Measurements from ENCODE around the gene MPRIP.

Gene MPRIP

GRCh38 chr17:17052462-17053221 is 10.4 kb downstream of the MPRIP start:
- DNase-seq = peak in 1 of 3 donors; percentile 22

- no peak for DNase-seq
Measured at GRCh38 chr17:17053446-17054379, 11.5 kb downstream of the MPRIP start.

GRCh38 chr17:17054636-17055035 is 12.4 kb downstream of the MPRIP start:
- no peak for DNase-seq

- no peak for DNase-seq
Measured at GRCh38 chr17:17055286-17056155, 13.3 kb downstream of the MPRIP start.

GRCh38 chr17:17056156-17056539 is 13.9 kb downstream of the MPRIP start:
- peak; percentile 19 to 29 (median 21) for DNase-seq

- no peak for DNase-seq
Measured at GRCh38 chr17:17057057-17057551, 14.8 kb downstream of the MPRIP start.

GRCh38 chr17:17058304-17058703 is 16.0 kb downstream of the MPRIP start:
- no peak for DNase-seq

GRCh38 chr17:17059301-17059890 is 17.1 kb downstream of the MPRIP start:
- no peak for DNase-seq

GRCh38 chr17:17060001-17060922 is 18.0 kb downstream of the MPRIP start:
- no peak for DNase-seq

- DNase-seq = no peak
Measured at GRCh38 chr17:17060930-17061329, 18.7 kb downstream of the MPRIP start.

GRCh38 chr17:17061516-17061915 is 19.3 kb downstream of the MPRIP start:
- no peak for DNase-seq

GRCh38 chr17:17062356-17062755 is 20.1 kb downstream of the MPRIP start:
- no peak for DNase-seq

GRCh38 chr17:17062866-17063265 is 20.6 kb downstream of the MPRIP start:
- DNase-seq = peak; percentile 31 to 58 (median 40)

GRCh38 chr17:17063546-17064122 is 21.4 kb downstream of the MPRIP start:
- DNase-seq = peak; percentile 74 to 86 (median 74)

- DNase-seq = no peak
Measured at GRCh38 chr17:17064322-17064721, 22.1 kb downstream of the MPRIP start.

- peak; percentile 46 to 70 (median 66) for DNase-seq
Measured at GRCh38 chr17:17066021-17066420, 23.8 kb downstream of the MPRIP start.

GRCh38 chr17:17067257-17067656 is 25.0 kb downstream of the MPRIP start:
- no peak for DNase-seq

GRCh38 chr17:17069849-17070248 is 27.6 kb downstream of the MPRIP start:
- DNase-seq = no peak

GRCh38 chr17:17070931-17071330 is 28.7 kb downstream of the MPRIP start:
- no peak for DNase-seq

GRCh38 chr17:17071531-17072360 is 29.5 kb downstream of the MPRIP start:
- DNase-seq = no peak

All from suppressor macrophage treated with lipopolysaccharide for 1 hour (primary cell).